Cardiac muscle cell (in vitro differentiated cells and primary cell): ENCODE results near the gene TNFRSF11A. TPM values are rescaled to one million over a fixed set of nuclear protein-coding genes. Genes with fewer than 3 reads are reported as not detected.
A peak's percentile ranks its signal among the peaks of the same experiment; 100 is the strongest.

Experiments
- DNase-seq, 2 donors: peaks; one replicate each; pipeline versions ENCODE4 v3.0.0 to v3.0.0-alpha.2; 2010 to 2017; ENCODE audit warnings: low read depth in 1 of 2, low spot score in 1 of 2
- H3K27ac ChIP-seq: fragments of 200-600 bp; sonication (generic); 2 replicates; pipeline ENCODE4 v1.5.1; 2016
- H3K27me3 ChIP-seq: fragments of 200-600 bp; sonication (generic); 2 replicates; pipeline ENCODE4 v1.6.0; 2016; ENCODE audit warnings: control low read depth
- H3K36me3 ChIP-seq: fragments of 200-600 bp; sonication (generic); 2 replicates; pipeline ENCODE4 v1.5.1; 2016; ENCODE audit warnings: control low read depth
- H3K4me1 ChIP-seq: fragments of 200-600 bp; sonication (generic); 2 replicates; pipeline ENCODE4 v1.8.1; 2017; ENCODE audit warnings: low read depth, mild to moderate bottlenecking, mixed run types
- H3K4me3 ChIP-seq: fragments of 200-600 bp; sonication (generic); 2 replicates; pipeline ENCODE4 v1.5.1; 2016; ENCODE audit warnings: mild to moderate bottlenecking
- H3K9me3 ChIP-seq: fragments of 200-600 bp; sonication (generic); 2 replicates; pipeline ENCODE4 v1.5.1; 2017; ENCODE audit warnings: low read depth, mild to moderate bottlenecking, control low read depth
- polyA plus RNA-seq: library from polyadenylated mRNA; unstranded; fragments of >200 nt; fragmentation: Nextera tagmentation; extraction: Ambion mirVana; gene quantifications from 2 replicates; pipeline ENCODE4 v1.2.1, GENCODE V29; 2016
- total RNA-seq: library from RNA; depleted of rRNA; stranded (reverse); fragments of >200 nt; gene quantifications from 2 replicates; pipeline ENCODE4 v1.2.3, GENCODE V29; 2016
- TF ChIP-seq, protein P1 (sequence below): IDR thresholded peaks from 2 replicates; pipeline ENCODE4 v1.5.1; 2012; ENCODE audit warnings: low read depth, mild to moderate bottlenecking, low read length

TNFRSF11A gene
- total and polyA plus RNA-seq, 2 experiments from 2014 or later = 0.66 to 1.2 TPM

DNA sequence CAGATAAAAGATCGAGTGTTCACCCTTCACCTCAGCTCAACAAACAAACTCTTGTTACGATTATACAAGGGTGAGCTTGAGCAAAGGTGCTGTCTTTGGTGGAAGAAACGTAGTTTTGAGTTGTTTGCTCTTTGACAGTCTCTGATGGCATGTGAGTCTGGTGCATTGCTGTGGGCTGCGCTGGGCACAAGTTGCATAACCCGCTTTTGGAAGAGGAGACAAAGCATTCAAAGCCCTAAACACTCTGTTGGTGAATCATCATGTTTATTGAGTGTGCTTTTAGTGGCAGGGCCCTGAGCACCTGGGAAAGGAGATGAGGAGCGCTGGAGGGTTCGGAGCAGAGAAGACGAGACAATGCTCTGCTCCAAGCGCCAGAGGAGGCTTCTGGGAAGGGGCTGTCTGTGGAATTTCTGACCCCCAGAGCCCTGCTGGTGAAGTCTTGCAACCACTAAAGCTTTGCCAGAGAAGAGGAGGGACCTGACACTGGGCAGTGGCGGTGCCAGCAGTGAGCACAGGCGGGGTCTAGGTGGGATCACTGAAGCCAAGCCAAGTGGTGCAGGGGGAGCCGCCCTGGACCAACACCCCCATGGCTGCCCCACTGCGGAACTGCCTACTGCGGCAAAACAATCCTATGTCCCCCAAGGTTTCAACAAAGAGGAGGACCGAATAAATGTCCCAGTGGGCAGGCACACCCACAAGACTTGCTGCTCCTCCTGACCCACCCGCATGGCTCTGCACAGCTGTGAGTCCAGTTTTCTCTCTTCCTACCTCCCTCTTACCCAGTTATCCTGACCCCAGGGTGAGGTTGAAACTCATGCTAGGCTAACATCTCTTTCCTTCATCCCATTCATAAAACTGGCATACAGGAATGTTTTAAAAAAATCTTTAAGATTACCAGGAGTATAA, 64.0 kb downstream of the TNFRSF11A start:
- TF ChIP-seq, protein P1, sequence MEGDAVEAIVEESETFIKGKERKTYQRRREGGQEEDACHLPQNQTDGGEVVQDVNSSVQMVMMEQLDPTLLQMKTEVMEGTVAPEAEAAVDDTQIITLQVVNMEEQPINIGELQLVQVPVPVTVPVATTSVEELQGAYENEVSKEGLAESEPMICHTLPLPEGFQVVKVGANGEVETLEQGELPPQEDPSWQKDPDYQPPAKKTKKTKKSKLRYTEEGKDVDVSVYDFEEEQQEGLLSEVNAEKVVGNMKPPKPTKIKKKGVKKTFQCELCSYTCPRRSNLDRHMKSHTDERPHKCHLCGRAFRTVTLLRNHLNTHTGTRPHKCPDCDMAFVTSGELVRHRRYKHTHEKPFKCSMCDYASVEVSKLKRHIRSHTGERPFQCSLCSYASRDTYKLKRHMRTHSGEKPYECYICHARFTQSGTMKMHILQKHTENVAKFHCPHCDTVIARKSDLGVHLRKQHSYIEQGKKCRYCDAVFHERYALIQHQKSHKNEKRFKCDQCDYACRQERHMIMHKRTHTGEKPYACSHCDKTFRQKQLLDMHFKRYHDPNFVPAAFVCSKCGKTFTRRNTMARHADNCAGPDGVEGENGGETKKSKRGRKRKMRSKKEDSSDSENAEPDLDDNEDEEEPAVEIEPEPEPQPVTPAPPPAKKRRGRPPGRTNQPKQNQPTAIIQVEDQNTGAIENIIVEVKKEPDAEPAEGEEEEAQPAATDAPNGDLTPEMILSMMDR = no peak
- no peaks in the 10 kb centered on the region for H3K4me1 ChIP-seq
- no peaks in the 10 kb centered on the region for H3K9me3 ChIP-seq
- no peaks in the 10 kb centered on the region for H3K36me3 ChIP-seq
- no peak for DNase-seq
- H3K27ac ChIP-seq = no peak overlapping the region
- H3K4me3 ChIP-seq = no peak overlapping the region
- H3K27me3 ChIP-seq = no peaks in the 10 kb centered on the region

DNA sequence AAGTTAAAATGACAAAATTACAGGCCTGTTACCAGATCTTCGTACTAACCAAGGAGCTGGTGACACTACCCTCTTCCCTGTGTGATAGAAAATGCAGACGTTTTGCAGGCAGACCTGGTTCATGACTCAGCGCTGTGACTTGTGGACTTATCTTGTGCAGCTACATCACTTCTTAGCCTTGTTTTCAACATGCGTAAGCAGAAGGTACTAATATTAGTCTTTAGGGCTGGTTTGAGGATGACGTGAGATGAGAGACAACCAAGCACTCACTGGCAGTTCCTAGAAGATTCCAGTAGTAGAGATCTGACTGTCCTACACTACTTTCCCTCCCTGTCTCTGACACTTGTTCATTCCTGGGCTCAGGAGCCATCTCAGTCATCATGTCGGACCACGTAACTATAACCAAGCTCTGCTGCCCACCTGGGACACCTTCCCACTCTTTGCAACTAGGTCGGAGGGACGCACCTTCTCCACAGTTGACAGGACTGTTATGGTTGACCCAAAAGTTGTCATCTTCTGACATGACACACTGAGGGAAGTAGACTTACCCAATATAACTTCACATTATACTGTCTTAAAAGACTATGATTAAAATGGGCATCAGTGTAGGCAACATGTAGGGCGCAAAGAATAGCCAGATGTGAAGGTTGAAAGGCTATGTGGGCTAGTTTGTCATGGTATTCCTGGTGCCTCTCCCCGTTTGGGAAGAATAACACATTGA, 64.8 kb downstream of the TNFRSF11A start:
- TF ChIP-seq, protein P1 = no peak
- Histone ChIP-seq H3K4me3 (no peak overlapping the region), H3K9me3 (no peaks in the 10 kb centered on the region), H3K27me3 (no peaks in the 10 kb centered on the region), H3K4me1 (no peaks in the 10 kb centered on the region), H3K36me3 (no peaks in the 10 kb centered on the region), H3K27ac (no peak overlapping the region)
- DNase-seq = peak in 1 of 2 donors; percentile 72

DNA sequence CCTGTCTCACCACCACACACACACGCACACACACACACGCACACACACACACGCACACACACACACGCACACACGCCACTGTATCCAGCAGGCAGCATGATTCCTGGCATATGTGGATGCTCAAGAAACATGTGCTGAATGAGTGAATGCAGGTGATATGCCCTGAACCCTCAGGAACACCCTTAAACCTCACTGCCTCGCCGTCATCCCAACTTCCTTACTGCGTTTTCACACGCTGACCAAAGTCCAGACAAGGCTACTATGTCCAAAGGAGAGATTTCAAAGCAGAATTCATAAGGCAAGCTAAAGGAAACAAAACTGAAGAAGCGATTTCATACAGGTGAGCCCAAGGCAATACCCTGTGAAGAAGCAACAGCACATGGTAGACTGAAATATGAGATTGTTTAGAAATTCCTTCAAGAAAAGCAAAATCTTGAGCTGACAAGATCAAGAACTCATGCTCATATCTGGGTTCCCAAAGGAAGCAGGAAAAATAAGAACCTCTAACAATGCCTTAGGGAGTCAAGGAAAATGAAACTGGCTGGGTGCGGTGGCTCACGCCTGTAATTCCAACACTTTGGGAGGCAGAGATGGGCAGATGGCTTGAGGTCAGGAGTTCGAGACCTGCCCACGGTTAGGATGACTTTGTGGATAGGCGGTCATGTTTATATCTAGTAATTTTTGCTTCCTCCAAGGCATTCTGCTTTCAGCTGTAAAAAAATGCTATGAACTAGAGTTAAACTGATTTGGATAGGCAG, 69.1 kb downstream of the TNFRSF11A start:
- Histone ChIP-seq H3K27ac (no peak overlapping the region), H3K4me1 (no peaks in the 10 kb centered on the region), H3K4me3 (no peak overlapping the region), H3K9me3 (no peaks in the 10 kb centered on the region), H3K36me3 (no peaks in the 10 kb centered on the region), H3K27me3 (no peaks in the 10 kb centered on the region)
- no peak for DNase-seq
- TF ChIP-seq, protein P1 = no peak

DNA sequence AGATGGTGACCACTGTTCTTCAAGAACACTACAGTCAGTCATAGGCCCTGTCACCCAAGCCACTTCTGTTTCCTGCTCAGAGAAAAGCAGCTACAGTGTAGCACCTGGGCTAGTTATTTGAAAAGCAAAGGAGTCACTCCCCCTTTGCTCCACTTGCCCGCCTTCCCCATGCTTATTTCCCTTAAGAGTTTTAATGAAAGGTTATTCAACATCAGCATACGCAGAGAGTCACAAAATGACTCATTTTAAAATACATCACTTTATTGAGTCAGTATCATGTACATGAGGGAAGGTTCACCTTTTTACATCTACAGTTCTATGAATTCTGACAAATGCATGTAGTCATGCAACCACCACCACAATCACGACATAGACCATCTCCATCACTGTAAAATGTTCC, 71.3 kb downstream of the TNFRSF11A start:
- H3K27ac ChIP-seq = no peak overlapping the region
- no peaks in the 10 kb centered on the region for H3K9me3 ChIP-seq
- no peaks in the 10 kb centered on the region for H3K36me3 ChIP-seq
- DNase-seq = no peak
- TF ChIP-seq, protein P1 = no peak
- no peaks in the 10 kb centered on the region for H3K27me3 ChIP-seq
- no peak overlapping the region for H3K4me3 ChIP-seq
- no peaks in the 10 kb centered on the region for H3K4me1 ChIP-seq

DNA sequence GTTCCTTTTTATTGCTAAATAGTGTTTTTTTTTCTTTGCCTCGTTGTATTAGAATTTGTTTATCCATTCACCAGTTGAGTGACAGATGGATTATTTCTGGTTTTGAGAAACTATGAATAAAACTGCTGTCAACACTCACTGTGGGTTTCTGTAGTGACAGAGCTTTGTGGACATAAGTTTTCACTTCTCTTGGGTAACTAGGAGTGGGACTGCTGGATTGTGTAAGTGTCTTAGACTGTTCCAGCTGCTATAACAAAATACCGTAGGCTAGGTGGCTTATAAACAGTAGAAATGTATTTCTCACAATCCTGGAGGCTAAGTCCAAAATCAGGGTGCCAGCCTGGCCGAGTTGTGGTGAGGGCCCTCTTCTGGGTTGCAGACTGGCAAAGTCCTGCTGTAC, 71.9 kb downstream of the TNFRSF11A start:
- Histone ChIP-seq H3K4me1 (no peaks in the 10 kb centered on the region), H3K4me3 (no peak overlapping the region), H3K27me3 (no peaks in the 10 kb centered on the region), H3K36me3 (no peaks in the 10 kb centered on the region), H3K27ac (no peak overlapping the region), H3K9me3 (no peaks in the 10 kb centered on the region)
- DNase-seq = no peak
- TF ChIP-seq, protein P1 = no peak
